Stomach (tissue), 9 donors: ENCODE data around the gene WDR48. TPM values are rescaled to one million over a fixed set of nuclear protein-coding genes. Genes with fewer than 3 reads are reported as not detected.

Experiments
- DNase-seq, 2 donors: peaks; one replicate each; pipeline versions ENCODE4 v3.0.0 to v3.0.0-alpha.2; 2013 to 2019
- H3K27ac ChIP-seq, 5 donors: fragments of 200-600 bp in 4 of 5; sonication (generic) in 4 of 5; one replicate each; pipeline ENCODE4 v1.5.1; 2013 to 2019; ENCODE audit warnings: mild to moderate bottlenecking in 1 of 5, moderate library complexity in 1 of 5
- H3K27me3 ChIP-seq, 3 donors: fragments of 200-600 bp; sonication (generic); one replicate each; pipeline ENCODE4 v1.5.1; 2017 to 2019; ENCODE audit warnings: mixed run types in 1 of 3
- H3K36me3 ChIP-seq, 4 donors: fragments of 200-600 bp; sonication (generic); 1 replicate in 3 of 4; 2 replicates in 1 of 4; pipeline ENCODE4 v1.5.1; 2016 to 2019
- H3K4me1 ChIP-seq, 4 donors: fragments of 200-600 bp; sonication (generic); one replicate each; pipeline ENCODE4 v1.5.1; 2016 to 2019
- H3K4me3 ChIP-seq, 4 donors: fragments of 200-600 bp; sonication (generic) in 3 of 4; one replicate each; pipeline ENCODE4 v1.5.1; 2016 to 2019; ENCODE audit warnings: mild to moderate bottlenecking in 1 of 4
- H3K9me3 ChIP-seq, 4 donors: fragments of 200-600 bp; sonication (generic); one replicate each; pipeline ENCODE4 v1.5.1; 2016 to 2019
- CTCF ChIP-seq, 7 experiments: fragments of 450-650 bp in 4 of 7; fragments of 200-600 bp in 3 of 7; sonication (generic) in 3 of 7; IDR thresholded peaks; one replicate each; pipeline ENCODE4 v1.5.1; 2016 to 2019; ENCODE audit warnings: antibody characterized with exemption in 7 of 7, control low read depth in 2 of 7, mild to moderate bottlenecking in 1 of 7
- EP300 ChIP-seq: sonication (generic); formaldehyde crosslinking; IDR thresholded peaks from one replicate; pipeline ENCODE4 v1.6.1; 2017; ENCODE audit warnings: antibody characterized with exemption
- POLR2A ChIP-seq, 4 donors: fragments of 450-650 bp; IDR thresholded peaks; one replicate each; pipeline ENCODE4 v1.6.1; 2016; ENCODE audit warnings: antibody characterized with exemption in 4 of 4, control low read depth in 2 of 4, mild to moderate bottlenecking in 1 of 4, moderate library complexity in 1 of 4
- POLR2AphosphoS5 ChIP-seq, 3 donors: sonication (generic); formaldehyde crosslinking; IDR thresholded peaks; one replicate each; pipeline ENCODE4 v1.6.1; 2016; ENCODE audit warnings: antibody characterized with exemption in 3 of 3
- WGBS, 5 donors: extraction: QIAGEN DNeasy Blood & Tissue Kit in 3 of 5; methylation state at CpG; one replicate each; pipeline versions ENCODE4 v1.1.5 to v1.1.7; 2013 to 2018; 5-methylcytosine and 5-hydroxymethylcytosine counted together
- intact Hi-C: fragments of 100-400 bp; cut with DNase I; formaldehyde crosslinking; loops from one replicate; pipeline ENCODE4 v1.15.1; 2023; ENCODE audit warnings: low total_unique reads
- polyA plus RNA-seq, 3 donors: library from polyadenylated mRNA; stranded (reverse); fragments of 200-250 nt; gene quantifications; one replicate each; pipeline ENCODE4 v1.2.3, GENCODE V29; 2013
- total RNA-seq, 5 donors: library from RNA; depleted of rRNA; stranded (reverse); fragments of >200 nt; gene quantifications; one replicate each; pipeline versions ENCODE4 v1.1.0 to v1.2.3, GENCODE V29; 2014 to 2016
- donor health status: healthy with polysubstance abuse.
- donor health status: Bipolar disorder and iron deficiency.
- donor health status: healthy.

The WDR48 gene
- total and polyA plus RNA-seq, 8 donors = 4.3 to 89.7 (median 13.4) TPM

GRCh38 chr3:39103791-39104552 lies 52.2 kb downstream of the WDR48 start:
- Histone ChIP-seq H3K4me3 (peak overlapping the region in 1 of 4 donors; percentile 3), H3K36me3 (peaks cover 17 to 41% (median 25%) of the 10 kb centered on the region in 4 donors), H3K9me3 (no peaks in the 10 kb centered on the region), H3K27me3 (no peaks in the 10 kb centered on the region), H3K27ac (peak overlapping the region in 3 of 5 donors; percentile 39 to 95 (median 42)), H3K4me1 (peaks cover 40 to 73% (median 57%) of the 10 kb centered on the region in 4 donors)
- no peak for TF ChIP-seq POLR2A (IDR thresholded peaks at IDR 0.05)
- TF ChIP-seq CTCF (IDR thresholded peaks at IDR 0.05) = no peak
- TF ChIP-seq POLR2AphosphoS5 (IDR thresholded peaks at IDR 0.05) = no peak
- TF ChIP-seq EP300 = no peak
- 43 to 70% (median 61%) methylated on average over 6 of the region's 6 CpGs for WGBS, 5 donors
- intact Hi-C loops = no loop called here
- DNase-seq = no peak

- H3K4me3 ChIP-seq = peak overlapping the region in 2 of 4 donors; percentile 1 to 92
- H3K9me3 ChIP-seq = no peaks in the 10 kb centered on the region
- intact Hi-C loops = no loop called here
- no peak for TF ChIP-seq EP300
- TF ChIP-seq CTCF (IDR thresholded peaks at IDR 0.05) = no peak
- no peak for TF ChIP-seq POLR2A (IDR thresholded peaks at IDR 0.05)
- no peak for TF ChIP-seq POLR2AphosphoS5 (IDR thresholded peaks at IDR 0.05)
- WGBS, 5 donors = 85 to 92% (median 89%) methylated on average over 6 to 7 of the region's 7 CpGs
- DNase-seq = no peak
- peaks cover 7 to 33% (median 17%) of the 10 kb centered on the region in 4 donors for H3K36me3 ChIP-seq
- H3K4me1 ChIP-seq = peaks cover 40 to 74% (median 60%) of the 10 kb centered on the region in 4 donors
- H3K27me3 ChIP-seq = no peaks in the 10 kb centered on the region
- H3K27ac ChIP-seq = peak overlapping the region in 3 of 5 donors; percentile 16 to 95 (median 42)
Measured at GRCh38 chr3:39104961-39105686, 53.3 kb downstream of the WDR48 start.

- intact Hi-C loops = no loop called here
- peak overlapping the region in 3 of 4 donors; percentile 1 to 92 (median 87) for H3K4me3 ChIP-seq
- peak overlapping the region in 3 of 5 donors; percentile 16 to 98 (median 95) for H3K27ac ChIP-seq
- WGBS, 5 donors = 60 to 76% (median 72%) methylated on average over 3 of the region's 3 CpGs
- no peaks in the 10 kb centered on the region for H3K9me3 ChIP-seq
- no peak for DNase-seq
- no peaks in the 10 kb centered on the region for H3K27me3 ChIP-seq
- H3K36me3 ChIP-seq = peaks cover 3 to 33% (median 17%) of the 10 kb centered on the region in 4 donors
- TF ChIP-seq POLR2A (IDR thresholded peaks at IDR 0.05) (no peak), CTCF (IDR thresholded peaks at IDR 0.05) (no peak), EP300 (no peak), POLR2AphosphoS5 (IDR thresholded peaks at IDR 0.05) (no peak)
- peaks cover 40 to 73% (median 60%) of the 10 kb centered on the region in 4 donors for H3K4me1 ChIP-seq
Measured at GRCh38 chr3:39105687-39106063, 53.9 kb downstream of the WDR48 start.

- Histone ChIP-seq H3K27ac (peak overlapping the region; percentile 92 to 98 (median 95)), H3K4me3 (peak overlapping the region; percentile 87 to 99 (median 94)), H3K27me3 (no peaks in the 10 kb centered on the region), H3K36me3 (peaks cover 0 to 35% (median 16%) of the 10 kb centered on the region in 4 donors), H3K4me1 (peaks cover 40 to 68% (median 56%) of the 10 kb centered on the region in 4 donors), H3K9me3 (no peaks in the 10 kb centered on the region)
- TF ChIP-seq CTCF (IDR thresholded peaks at IDR 0.05) = no peak
- peak in 1 of 2 donors; percentile 44 for DNase-seq
- 6 to 11% (median 8%) methylated on average over 16 of the region's 16 CpGs for WGBS, 5 donors
- intact Hi-C loops = no loop called here
Measured at GRCh38 chr3:39106281-39106811, 54.5 kb downstream of the WDR48 start.
